Neural crest cell (in vitro differentiated cells): Measurements from ENCODE around the gene GRAMD1A. TPM values are rescaled to one million over a fixed set of nuclear protein-coding genes. Genes with fewer than 3 reads are reported as not detected.

Source experiments
- DNase-seq: peaks from one replicate; pipeline ENCODE4 v3.0.0; 2021; ENCODE audit warnings: low read depth, mixed read lengths, low spot score
- H3K27ac Mint-ChIP-seq: one replicate; pipeline ENCODE4 v1.8.0; 2021; ENCODE audit warnings: mild to moderate bottlenecking, mixed read lengths; ENCODE audit not compliant: unreplicated experiment
- H3K27me3 Mint-ChIP-seq: 2 replicates; pipeline ENCODE4 v1.8.0; 2021; ENCODE audit warnings: low read depth, mild to moderate bottlenecking, mixed read lengths
- H3K36me3 Mint-ChIP-seq: 2 replicates; pipeline ENCODE4 v1.8.0; 2021; ENCODE audit warnings: low read depth, mild to moderate bottlenecking, mixed read lengths
- H3K4me1 Mint-ChIP-seq: 2 replicates; pipeline ENCODE4 v1.8.0; 2021; ENCODE audit warnings: mixed read lengths
- H3K4me3 Mint-ChIP-seq: one replicate; pipeline ENCODE4 v1.8.0; 2021; ENCODE audit warnings: mild to moderate bottlenecking, mixed read lengths
- H3K9me3 Mint-ChIP-seq: 2 replicates; pipeline ENCODE4 v1.8.0; 2021; ENCODE audit warnings: mixed read lengths
- CTCF ChIP-seq: fragments of 200-600 bp; sonication (generic); conservative IDR thresholded peaks from 2 replicates; pipeline ENCODE4 v1.5.0; 2021; ENCODE audit warnings: antibody characterized with exemption, mild to moderate bottlenecking
- total RNA-seq: library from RNA; stranded (reverse); gene quantifications from 2 replicates; pipeline ENCODE4 v1.2.1, GENCODE V29; 2021

The GRAMD1A gene
- total RNA-seq, 1 donor from 2014 or later, result 103 TPM

DNA sequence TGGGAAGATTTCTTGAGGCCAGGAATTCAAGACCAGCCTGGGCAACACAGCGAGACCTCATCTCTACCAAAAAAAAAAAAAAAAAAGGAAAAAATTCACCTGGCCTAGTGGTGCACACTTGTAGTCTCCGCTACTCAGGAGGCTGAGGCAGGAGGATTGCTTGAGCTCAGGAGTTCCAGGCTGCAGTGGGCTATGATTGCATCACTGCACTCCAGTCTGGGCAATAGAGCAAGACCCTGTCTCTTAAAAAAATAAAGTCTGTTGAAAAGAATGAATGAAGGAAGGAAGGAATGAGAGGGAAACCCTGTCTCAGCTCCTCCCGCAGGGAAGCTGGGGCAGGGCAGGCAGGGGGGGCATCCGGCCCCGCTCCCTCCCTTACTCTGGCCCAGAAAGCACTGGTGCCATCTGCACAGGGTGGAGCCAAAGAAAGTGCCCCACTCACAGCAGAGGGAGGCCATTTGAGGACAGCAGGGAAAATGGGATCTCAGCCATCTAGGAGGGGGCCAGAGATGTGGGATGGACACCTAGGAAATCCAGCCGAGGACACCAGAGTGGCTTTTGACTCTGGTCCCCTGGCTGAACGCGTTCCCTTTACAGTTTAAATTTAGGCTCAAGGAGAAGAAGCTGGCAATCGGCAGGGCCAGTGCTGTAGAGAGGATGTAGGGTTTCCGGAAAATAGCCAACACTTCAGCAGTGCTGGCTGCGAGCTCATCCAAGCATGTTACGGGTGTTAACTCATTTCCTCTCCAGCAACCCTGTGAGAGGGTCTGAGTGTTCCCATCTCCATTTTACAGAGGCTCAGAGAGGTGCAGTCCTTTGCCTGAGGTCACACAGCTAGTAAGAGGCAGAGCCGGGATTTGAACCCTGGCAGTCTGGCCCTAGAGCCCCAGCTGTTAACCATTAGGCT is 37.8 kb downstream of the GRAMD1A start:
- no peak for DNase-seq
- Mint-ChIP-seq H3K4me3 (peak overlapping the region; percentile 23), H3K27me3 (peaks cover 12% of the 10 kb centered on the region), H3K9me3 (no peaks in the 10 kb centered on the region), H3K4me1 (peaks cover 11% of the 10 kb centered on the region), H3K36me3 (no peaks in the 10 kb centered on the region), H3K27ac (no peak overlapping the region)
- no peak for TF ChIP-seq CTCF

- Mint-ChIP-seq H3K4me3 (no peak overlapping the region), H3K4me1 (peaks cover 11% of the 10 kb centered on the region), H3K36me3 (no peaks in the 10 kb centered on the region), H3K9me3 (no peaks in the 10 kb centered on the region), H3K27ac (no peak overlapping the region), H3K27me3 (peaks cover 5% of the 10 kb centered on the region)
- no peak for TF ChIP-seq CTCF
- no peak for DNase-seq
Measured at GRCh38 chr19:35038623-35039512, 38.7 kb downstream of the GRAMD1A start.

DNA sequence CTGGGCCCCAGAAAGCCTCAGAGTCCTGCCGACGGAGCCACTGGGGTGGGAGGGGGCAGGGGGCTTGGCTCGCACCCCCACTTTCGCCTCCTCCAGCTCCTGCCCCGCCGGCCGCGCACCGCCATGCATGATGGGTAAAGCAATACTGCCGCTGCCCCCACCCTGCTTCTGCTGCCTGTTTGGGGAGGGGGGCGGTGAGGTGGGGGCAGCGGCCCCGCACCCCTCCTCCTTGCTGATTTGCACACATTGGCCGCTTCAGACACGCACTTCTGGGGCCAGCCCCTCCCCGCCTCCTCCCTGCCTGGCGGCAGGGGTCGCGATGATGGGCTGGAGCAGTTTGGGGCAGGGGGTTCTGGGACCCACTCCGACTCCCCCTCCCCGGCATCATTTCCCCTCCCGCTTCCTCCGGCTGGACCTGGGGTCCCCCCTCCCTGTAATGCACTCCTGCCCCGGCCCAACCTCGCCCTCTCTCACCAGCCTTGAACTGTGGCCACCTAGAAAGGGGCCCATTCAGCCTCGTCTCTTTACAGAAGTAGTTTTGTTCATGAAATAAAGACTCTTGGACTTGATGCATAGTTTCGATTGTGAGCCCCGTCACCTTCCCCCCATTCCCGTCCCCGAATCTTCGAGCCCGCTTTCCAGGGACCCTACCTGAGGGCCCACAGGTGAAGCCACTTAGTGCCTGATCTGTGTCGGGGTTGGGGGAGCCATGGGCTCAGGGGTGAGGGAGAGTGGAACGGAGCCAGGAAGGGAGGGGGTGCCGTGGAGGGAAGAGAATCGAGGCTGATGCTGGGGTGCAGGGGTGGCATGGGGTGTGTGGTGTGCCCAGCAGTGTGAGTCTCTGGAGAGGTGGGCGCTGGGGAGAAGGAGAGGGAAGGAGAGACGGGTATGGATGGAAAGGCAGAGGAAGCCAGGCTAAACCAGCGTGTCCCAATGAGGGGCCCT is 40.0 kb downstream of the GRAMD1A start:
- no peaks in the 10 kb centered on the region for H3K36me3 Mint-ChIP-seq
- no peak overlapping the region for H3K27ac Mint-ChIP-seq
- TF ChIP-seq CTCF, result no peak
- no peak for DNase-seq
- H3K27me3 Mint-ChIP-seq, result no peaks in the 10 kb centered on the region
- H3K4me1 Mint-ChIP-seq, result peaks cover 18% of the 10 kb centered on the region
- H3K9me3 Mint-ChIP-seq, result no peaks in the 10 kb centered on the region
- H3K4me3 Mint-ChIP-seq, result peak overlapping the region; percentile 49

DNA sequence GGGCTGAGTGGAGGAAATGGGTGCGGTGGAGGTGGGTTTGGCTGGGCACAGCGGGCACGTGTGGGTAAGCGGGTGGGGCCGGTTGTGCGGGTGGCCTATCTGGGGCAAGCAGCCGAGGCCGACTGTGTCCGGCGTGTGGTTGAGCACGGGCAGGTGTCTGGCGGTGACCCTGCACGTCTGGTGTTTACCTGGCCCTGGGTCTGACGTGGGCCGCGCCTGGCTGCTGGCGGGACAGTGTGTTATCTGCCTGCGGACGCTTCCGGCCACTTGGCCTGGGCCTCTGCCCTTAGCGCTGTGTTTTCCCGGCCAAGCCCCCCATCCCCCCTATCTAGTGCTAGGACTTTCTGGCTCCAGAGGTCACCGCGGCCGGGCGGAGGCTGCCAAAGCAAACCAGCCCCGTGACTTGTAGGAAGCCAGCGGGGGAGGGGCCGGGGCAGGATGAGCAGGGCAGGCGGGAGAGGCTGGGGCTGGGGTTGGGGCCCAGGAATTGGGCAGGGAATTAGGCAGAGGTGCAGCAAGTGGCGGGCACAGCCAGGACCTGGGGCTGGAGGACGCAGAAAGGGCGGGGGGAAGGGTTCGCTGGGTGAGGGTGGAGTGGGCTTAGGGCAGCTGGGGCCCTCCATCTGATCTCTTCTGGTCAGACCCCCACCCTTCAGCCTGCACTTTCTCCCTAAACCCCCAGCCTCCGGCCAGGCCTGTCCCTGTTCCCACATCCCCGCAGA is 40.9 kb downstream of the GRAMD1A start:
- peak; percentile 51 for DNase-seq
- no peaks in the 10 kb centered on the region for H3K36me3 Mint-ChIP-seq
- peak overlapping the region; percentile 49 for H3K4me3 Mint-ChIP-seq
- H3K27ac Mint-ChIP-seq, result no peak overlapping the region
- TF ChIP-seq CTCF, result no peak
- no peaks in the 10 kb centered on the region for H3K27me3 Mint-ChIP-seq
- no peaks in the 10 kb centered on the region for H3K9me3 Mint-ChIP-seq
- peaks cover 23% of the 10 kb centered on the region for H3K4me1 Mint-ChIP-seq
